SK-N-SH treated with all-trans-retinoic acid at 6 μM for 48 hours (cell line): ENCODE data around the gene HIRA.

Experiments
- ARNTL ChIP-seq: fragments of 450-650 bp; formaldehyde crosslinking; IDR thresholded peaks from 2 replicates; pipeline ENCODE4 v1.5.0; 2020; ENCODE audit warnings: low read depth, mild to moderate bottlenecking, moderate library complexity, borderline replicate concordance
- GLIS3 ChIP-seq: fragments of 250-450 bp; sonication (Bioruptor Pico); IDR thresholded peaks from 2 replicates; pipeline ENCODE4 v1.5.0; 2020; ENCODE audit warnings: mild to moderate bottlenecking, moderate library complexity
- SNAI2 ChIP-seq: fragments of 250-450 bp; sonication (Bioruptor Pico); IDR thresholded peaks from 2 replicates; pipeline ENCODE4 v1.5.0; 2020; ENCODE audit warnings: mild to moderate bottlenecking, moderate library complexity
- ZC3H10 ChIP-seq: fragments of 250-450 bp; sonication (Bioruptor Pico); IDR thresholded peaks from 2 replicates; pipeline ENCODE4 v1.5.1; 2021; ENCODE audit warnings: mild to moderate bottlenecking, moderate library complexity
- ZFP30 ChIP-seq: fragments of 450-650 bp; formaldehyde crosslinking; IDR thresholded peaks from 2 replicates; pipeline ENCODE4 v1.5.0; 2022; ENCODE audit warnings: mild to moderate bottlenecking, moderate library complexity
- ZNF8 ChIP-seq: fragments of 450-650 bp; formaldehyde crosslinking; IDR thresholded peaks from 2 replicates; pipeline ENCODE4 v1.5.0; 2020; ENCODE audit warnings: mild to moderate bottlenecking, moderate library complexity
- TF ChIP-seq, protein P1 (sequence below): fragments of 250-450 bp; sonication (Bioruptor Pico); IDR thresholded peaks from 2 replicates; pipeline ENCODE4 v1.5.1; 2020; ENCODE audit warnings: low read depth, mild to moderate bottlenecking, moderate library complexity

DNA sequence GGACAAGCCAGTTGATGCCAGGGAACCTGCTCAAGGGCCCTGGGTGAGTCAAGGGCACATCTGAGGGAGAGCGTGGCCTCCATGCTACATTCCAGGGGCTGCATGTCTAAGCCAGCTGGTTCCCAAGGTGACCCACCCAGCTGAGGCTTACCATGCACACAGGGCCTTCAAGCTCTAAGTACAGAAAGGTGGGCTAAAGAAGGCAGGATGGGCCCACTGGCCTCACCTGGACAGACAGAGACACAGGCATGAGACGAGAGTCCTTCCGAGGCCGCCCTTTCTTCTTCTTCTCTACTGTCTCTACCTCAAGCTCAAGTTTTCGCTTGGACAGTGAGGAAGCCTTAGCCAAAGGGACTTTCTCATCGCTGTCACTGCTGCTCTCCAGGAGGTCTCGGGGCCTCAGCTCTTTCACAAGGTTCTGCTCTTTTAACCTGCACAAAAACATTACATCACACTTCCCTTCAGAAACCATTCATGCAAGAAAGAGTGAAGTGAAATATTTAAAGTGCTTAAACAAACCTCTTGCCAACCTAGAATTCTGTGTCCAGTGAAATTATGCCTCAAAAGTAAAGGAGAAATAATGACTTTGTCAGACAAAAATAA lies 69.9 kb downstream of the HIRA start:
- no peak for TF ChIP-seq ZFP30 (CRISPR knock-in tag)
- TF ChIP-seq ARNTL (CRISPR knock-in tag) = no peak
- TF ChIP-seq GLIS3 (CRISPR knock-in tag) = no peak
- no peak for TF ChIP-seq SNAI2 (CRISPR knock-in tag)
- no peak for TF ChIP-seq ZC3H10 (CRISPR knock-in tag)
- TF ChIP-seq, protein P1, sequence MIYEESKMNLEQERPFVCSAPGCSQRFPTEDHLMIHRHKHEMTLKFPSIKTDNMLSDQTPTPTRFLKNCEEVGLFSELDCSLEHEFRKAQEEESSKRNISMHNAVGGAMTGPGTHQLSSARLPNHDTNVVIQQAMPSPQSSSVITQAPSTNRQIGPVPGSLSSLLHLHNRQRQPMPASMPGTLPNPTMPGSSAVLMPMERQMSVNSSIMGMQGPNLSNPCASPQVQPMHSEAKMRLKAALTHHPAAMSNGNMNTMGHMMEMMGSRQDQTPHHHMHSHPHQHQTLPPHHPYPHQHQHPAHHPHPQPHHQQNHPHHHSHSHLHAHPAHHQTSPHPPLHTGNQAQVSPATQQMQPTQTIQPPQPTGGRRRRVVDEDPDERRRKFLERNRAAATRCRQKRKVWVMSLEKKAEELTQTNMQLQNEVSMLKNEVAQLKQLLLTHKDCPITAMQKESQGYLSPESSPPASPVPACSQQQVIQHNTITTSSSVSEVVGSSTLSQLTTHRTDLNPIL (CRISPR knock-in tag) = no peak
- TF ChIP-seq ZNF8 = no peak
